GM21717 (cell line): ENCODE results near the gene PGM2.

Experiments
- ATAC-seq: cut with Tn5 transposase; IDR thresholded peaks from one replicate; pipeline ENCODE4 v1.9.1; 2021; ENCODE audit warnings: mild to moderate bottlenecking, moderate library complexity; ENCODE audit not compliant: unreplicated experiment

Gene PGM2

DNA sequence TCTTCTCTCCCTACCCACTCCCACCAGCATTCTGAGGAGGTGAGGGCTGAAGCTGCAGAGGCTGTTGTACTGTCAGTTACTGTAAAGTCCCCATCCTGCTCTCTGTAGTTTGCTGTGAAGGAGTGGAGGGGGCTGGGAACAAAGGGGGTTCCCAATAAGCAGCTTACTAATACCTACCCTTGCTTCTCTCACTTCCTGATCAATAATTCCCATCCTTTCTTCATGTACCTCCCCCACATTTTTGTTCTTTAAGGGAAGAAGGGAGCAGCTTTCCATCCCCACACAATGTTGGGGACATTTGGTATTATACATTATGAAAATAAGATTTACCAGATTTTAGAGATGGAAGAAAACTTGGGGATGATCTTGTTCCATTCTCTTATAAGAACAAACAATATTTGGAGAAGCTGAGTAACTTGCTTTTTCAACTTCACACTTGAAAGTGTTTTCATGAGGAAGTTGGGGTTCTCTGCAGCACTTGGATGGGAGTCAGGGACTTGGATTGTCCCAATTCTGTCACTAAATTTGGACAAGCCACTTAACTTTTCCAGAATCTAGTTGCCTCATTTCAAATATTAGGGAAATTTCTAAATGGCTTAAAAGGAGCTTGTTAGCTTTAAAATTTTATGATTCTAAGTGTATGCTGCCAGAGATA lies 69.8 kb downstream of the PGM2 start:
- ATAC-seq = no peak

DNA sequence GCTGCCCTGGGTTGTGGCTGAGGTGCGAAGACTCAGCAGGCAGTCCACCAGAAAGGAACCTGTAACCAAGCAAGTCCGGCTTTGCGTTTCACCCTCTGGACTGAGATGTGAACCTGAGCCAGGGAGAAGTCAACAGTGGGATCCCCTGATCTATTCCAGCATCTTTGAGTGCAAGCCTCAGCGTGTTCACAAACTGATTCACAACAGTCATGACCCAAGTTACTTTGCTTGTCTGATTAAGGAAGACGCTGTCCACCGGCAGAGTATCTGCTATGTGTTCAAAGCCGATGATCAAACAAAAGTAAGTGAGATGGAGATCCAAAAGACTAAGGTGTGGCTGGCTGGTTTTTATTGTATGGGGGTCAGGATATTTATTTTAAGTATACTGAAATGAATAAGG lies 75.7 kb downstream of the PGM2 start:
- ATAC-seq = no peak

DNA sequence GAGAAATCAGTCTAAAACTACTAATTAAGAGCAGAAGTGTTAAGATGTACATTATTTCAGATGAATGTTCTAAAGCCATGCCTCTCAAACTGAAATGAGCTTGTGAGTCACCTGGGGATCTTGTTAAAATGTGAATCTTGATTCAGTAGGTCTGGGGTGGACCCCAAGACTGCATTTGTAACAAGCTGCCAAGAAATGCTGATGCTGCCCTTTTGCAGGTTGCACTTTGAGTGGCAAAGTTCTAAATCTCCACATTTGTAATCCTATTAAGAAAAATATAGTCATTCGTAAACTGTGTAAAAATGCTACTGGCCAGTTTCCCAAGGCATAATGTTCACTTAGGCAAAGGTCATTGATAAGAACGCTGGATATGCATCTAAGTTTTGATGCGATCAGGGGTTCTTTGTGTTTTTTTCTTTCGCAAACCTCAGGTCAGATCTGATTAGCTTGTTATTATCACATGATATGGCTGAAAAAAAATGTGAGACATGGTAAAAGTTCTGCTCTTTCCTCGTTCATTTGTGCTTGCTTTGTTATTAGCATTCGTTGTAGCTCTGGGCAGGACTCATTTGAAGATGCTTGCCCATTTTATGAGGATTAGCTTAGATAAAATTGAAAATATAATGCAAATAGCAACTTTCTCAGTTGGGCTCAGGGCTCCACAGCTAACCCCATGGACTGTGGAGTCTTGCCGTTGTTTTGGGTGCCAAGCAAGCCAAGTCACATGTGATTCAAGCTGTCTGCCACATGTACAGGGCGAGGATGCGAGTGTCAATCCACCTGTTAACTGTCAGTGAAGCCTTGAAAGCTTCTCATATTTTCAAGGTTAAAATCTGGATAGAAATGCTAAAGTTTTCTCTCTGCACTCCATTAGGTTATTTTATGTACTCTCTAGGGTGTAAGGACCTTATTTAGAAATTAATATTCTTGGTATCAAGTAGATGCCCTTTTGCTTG lies 76.5 kb downstream of the PGM2 start:
- no peak for ATAC-seq

DNA sequence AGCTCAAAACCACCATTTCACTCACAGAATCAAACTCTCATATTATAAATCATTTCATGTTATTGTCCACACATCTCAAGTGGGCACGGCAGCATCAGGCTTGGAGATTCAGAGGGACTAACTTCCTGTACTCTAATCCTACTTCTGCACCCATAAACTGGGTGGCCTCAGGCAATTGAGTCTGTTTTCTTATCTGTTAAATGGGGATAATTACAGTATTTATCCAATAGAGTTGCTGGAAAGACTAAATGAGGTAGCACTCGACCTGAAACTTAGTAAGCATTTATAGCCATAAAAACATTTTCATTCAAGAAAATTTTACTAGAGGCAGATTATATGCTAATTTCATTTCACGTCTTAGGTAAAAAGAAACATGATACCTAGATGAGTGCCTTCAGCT lies 77.4 kb downstream of the PGM2 start:
- no peak for ATAC-seq

DNA sequence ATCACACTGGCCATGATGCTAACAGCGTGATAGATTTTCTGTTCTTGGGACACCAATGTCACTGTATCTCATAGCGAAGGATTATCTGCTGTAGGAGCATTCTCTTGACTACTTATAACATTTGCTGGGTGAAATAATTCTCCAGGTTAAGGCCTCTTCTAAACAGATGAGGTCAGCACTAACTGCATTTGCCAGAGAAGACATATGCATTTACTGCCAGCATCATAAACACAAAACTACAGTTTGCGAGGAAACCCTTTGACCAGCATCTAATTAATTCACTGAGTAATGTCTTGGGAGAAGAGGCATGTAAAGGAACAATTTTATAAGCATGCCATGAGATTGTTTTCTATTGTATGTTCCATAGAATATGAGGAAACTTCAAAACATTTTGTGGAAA lies 78.3 kb downstream of the PGM2 start:
- no peak for ATAC-seq

DNA sequence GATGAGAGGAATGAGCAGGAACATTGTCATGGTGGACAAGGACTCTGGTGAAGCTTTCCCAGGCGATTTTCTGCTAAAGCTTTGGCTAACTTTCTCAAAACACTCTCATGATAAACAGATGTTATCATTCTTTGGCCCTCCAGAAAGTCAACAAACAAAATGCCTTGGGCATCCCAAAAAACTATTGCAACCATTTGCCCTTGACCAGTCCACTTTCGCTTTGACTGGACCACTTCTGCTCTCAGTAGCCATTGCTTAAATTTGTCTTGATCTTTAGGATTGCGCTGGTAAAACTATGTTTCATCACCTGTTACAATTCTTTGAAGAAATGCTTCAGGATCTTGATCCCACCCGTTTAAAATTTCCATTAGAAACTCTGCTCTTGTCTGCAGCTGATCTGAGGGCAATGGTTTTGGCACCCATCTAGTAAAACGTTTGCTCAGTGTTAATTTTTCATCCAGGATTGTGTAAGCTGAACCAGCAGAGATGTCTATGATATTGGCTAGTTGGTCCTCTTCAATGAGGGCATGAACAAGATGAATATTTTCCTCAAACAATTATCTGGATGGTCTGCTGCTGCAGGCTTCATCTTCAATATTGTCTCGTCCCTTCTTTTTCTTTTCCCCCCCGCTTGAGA lies 79.2 kb downstream of the PGM2 start:
- ATAC-seq = no peak

DNA sequence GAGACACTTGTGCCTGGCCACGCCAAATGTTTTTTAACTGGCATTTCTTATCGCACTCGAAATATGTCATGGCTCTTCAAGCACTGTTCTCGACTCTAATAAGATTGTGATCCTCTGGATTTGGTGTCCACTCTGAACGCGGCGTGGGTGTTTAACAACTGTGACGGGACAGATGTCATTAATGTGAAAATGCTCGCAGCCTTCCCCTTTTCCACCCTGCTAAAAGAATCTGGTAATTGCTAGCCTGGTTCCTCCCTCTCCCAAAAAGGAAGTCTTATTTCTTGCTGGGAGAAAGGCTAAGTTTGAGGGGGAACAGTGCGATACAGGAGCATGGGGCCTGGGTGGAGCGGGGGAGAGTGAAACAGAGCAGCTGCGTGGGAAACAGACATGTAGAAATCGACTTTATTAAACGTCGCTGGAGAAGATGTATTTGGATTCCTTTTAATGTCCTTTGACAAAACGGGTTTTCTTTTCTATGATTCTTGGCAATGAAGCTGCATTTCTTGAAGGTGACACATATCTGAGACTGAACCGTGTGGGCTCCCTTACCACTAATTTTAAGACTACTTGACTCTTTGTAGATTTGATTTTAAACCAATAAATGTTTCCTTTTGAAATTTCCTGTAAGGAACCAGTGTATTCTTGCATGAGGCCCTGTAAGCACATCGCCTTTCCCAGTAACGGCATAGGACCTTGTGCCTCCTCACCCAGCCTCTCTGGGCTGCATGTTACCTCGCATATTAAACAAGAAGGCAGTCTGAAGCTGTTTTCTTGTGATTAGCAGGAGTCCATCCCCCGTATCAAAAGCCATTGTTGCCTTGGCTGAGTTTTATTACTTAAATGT lies 82.2 kb downstream of the PGM2 start:
- no peak for ATAC-seq

DNA sequence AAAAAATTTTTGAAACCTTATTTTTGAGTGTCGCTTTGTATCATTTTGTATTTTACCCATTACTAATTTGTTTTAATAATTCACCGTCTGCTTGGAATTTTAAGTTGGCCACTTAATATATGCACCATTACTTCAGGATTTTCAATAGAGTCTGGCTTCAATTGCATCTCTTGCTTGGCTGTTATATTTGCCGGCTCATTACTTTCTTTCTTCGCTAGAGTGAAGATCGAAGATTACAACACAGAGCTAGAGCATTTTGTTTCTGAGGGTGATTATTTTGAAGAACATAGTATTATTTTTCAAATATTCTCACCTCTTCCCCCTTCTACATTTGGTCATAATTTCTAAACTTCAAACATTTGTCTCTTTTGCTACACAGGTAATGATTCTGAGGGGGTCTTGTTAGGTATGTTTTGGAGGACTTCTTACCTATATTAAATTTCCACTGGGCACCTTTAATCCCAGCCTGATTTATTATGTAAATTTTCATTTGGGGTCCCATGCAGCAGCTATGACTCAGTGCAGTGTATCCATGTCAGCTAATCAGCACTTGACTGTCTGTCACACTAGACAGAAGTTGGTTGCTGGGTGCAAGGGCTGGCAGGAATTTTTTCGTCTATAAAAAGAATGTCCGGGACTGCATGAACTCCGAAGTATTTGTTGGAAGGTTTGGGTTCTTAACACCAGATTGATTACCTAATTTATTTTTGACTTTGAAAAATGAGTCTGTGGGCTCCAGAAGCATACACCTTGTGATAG lies 83.0 kb downstream of the PGM2 start:
- no peak for ATAC-seq

DNA sequence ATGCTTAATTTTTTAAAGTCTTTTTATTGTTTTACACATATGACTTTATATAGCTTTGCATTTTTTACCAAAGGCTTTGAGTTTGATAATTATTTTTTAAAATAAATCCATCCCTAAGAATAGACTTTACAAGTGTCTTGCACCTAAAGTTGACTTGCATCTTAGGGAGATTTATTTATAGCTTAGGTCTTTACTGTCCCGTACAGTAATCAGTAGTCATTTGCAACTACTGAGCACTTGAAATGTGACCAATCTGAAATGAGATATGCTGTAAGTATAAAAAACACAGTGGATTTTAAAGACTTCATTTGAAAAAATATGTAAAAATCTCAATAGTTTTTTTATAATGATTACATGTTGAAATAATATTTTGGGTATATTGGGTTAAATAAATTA lies 83.6 kb downstream of the PGM2 start:
- ATAC-seq = no peak
